Measurements from ENCODE around the gene SRGAP2B. TPM values are rescaled to one million over a fixed set of nuclear protein-coding genes. Genes with fewer than 3 reads are reported as not detected.
A peak's percentile ranks its signal among the peaks of the same experiment; 100 is the strongest.
"Not testable (repeated sequence)": the region's sequence is repeated elsewhere in the genome, so short reads cannot be mapped to it uniquely, and the experiment has no call there.

The SRGAP2B gene
- 10 to 100 TPM; 24.1 to 24.4 TPM for total RNA-seq

- H3K27me3 Mint-ChIP-seq; H3K36me3 Mint-ChIP-seq (ENCODE audit: low read depth); H3K27ac Mint-ChIP-seq; H3K4me3 Mint-ChIP-seq; H3K9me3 Mint-ChIP-seq; H3K4me1 Mint-ChIP-seq: not testable (repeated sequence)
- peak; percentile 85 for ATAC-seq (replicated peaks)
Measured at GRCh38 chr1:145095284-145096057, at the start of gene SRGAP2B, which contains the start of gene FAM72D. TSS of gene SRGAP2B (minus strand) at chr1:145095328. CDS start at chr1:145092901, 2,427 bp downstream. TSS of gene FAM72D (plus strand) at chr1:145095974. CDS start at chr1:145096848, 874 bp downstream.

DNA sequence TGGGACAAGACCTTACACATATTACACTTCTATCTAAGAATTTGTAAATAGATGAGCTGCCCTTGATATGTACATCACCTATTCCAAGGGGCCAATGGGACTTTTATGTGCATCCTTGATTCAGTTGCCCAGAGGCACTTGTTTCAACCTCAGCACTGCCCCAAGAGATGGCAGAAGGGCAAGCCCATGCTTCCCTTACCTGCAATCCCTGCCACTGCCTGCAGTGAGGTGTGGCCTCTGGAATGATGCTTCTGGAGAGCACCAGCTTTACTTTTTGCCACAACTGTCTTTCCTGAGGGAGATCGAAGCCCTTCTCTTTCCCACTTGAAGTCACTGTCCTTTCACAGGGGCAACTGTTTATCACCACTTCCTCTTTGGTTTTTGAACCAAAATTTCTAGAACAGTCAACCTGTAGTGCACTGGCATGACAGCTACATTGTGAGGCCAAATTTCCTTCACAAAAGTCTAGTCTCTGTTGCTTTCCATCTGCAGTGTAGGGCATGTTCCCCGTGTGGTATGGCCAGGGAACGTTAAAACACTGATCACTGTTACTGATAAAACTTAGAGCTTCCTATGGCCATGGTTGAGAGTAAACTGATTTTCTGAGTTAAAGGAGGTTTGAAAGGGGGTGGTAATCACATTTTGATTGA lies 49.3 kb upstream of the SRGAP2B start:
- H3K4me1 Mint-ChIP-seq; ATAC-seq (replicated peaks); H3K4me3 Mint-ChIP-seq; H3K36me3 Mint-ChIP-seq (ENCODE audit: low read depth); H3K27ac Mint-ChIP-seq; H3K9me3 Mint-ChIP-seq; H3K27me3 Mint-ChIP-seq: not testable (repeated sequence)

- H3K36me3 Mint-ChIP-seq (ENCODE audit: low read depth); H3K9me3 Mint-ChIP-seq; H3K27ac Mint-ChIP-seq; H3K27me3 Mint-ChIP-seq; H3K4me3 Mint-ChIP-seq; ATAC-seq (replicated peaks); H3K4me1 Mint-ChIP-seq: not testable (repeated sequence)
Measured at GRCh38 chr1:145140549-145140948, 45.4 kb upstream of the SRGAP2B start.

DNA sequence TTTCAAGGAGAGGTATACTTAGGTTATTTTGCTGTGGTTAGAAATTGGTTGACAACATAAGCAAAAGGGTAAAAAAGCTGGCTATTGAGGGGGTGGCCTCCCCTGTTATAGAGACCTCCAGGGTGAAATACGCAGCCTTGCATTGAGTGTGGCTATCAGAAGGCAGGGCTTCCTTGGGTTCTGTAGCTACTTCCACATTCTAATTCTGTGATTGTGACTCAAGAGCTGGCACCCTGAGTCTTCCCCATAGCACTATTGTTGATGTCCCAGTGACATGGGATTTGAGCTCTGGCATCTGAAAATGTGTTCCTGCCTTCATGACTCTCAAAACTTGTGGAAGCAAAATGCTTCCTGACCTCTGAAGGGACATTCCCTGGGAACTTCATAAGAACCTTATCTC lies 39.3 kb upstream of the SRGAP2B start:
- H3K27ac Mint-ChIP-seq; H3K27me3 Mint-ChIP-seq; H3K9me3 Mint-ChIP-seq; H3K4me1 Mint-ChIP-seq; H3K36me3 Mint-ChIP-seq (ENCODE audit: low read depth); ATAC-seq (replicated peaks); H3K4me3 Mint-ChIP-seq: not testable (repeated sequence)

GRCh38 chr1:145128697-145129469 lies 33.8 kb upstream of the SRGAP2B start:
- H3K36me3 Mint-ChIP-seq (ENCODE audit: low read depth); H3K9me3 Mint-ChIP-seq; H3K4me1 Mint-ChIP-seq; H3K4me3 Mint-ChIP-seq; H3K27ac Mint-ChIP-seq; H3K27me3 Mint-ChIP-seq; ATAC-seq (replicated peaks): not testable (repeated sequence)

DNA sequence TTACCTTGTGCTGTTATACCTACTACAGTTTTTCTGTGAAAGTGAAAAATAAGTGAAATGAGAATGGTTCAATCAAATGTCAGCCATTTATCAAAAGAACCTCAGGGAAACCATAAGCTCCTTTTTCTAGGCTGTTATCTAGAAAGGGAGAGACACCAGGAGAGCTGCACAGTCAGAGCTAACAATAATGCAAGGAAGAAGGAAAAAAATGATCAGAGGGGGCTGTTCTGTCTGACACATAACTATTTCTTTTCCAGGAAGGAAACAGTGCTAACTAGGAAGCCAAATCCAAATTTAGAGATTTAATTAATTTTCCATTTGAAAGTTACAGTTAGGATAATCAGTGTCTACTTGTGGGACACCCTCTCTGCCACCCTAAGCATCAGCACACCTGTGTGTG lies 32.0 kb upstream of the SRGAP2B start:
- not testable (repeated sequence) for H3K27me3 Mint-ChIP-seq; H3K27ac Mint-ChIP-seq; ATAC-seq (replicated peaks); H3K4me3 Mint-ChIP-seq; H3K9me3 Mint-ChIP-seq; H3K36me3 Mint-ChIP-seq (ENCODE audit: low read depth); H3K4me1 Mint-ChIP-seq

DNA sequence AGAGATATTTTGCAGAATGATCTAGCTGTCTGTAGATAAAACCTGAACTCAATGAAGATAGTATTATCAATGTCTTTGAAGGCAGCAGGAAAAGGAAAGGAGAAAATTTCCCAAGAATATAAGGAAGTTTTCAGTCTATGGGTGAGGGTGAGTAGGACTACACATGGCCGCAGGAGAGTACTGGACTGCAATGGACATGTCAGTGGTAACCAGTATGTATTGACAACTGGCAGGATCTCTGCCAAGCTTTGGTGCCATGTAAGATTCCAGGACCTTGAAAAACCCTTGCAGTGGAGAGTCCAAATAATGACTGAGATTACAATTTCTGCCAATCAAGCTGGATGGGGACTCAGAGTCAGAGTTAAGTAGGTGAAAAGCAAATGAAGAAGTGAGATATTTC lies 30.0 kb upstream of the SRGAP2B start:
- H3K4me1 Mint-ChIP-seq; H3K36me3 Mint-ChIP-seq (ENCODE audit: low read depth); H3K27ac Mint-ChIP-seq; H3K9me3 Mint-ChIP-seq; ATAC-seq (replicated peaks); H3K4me3 Mint-ChIP-seq; H3K27me3 Mint-ChIP-seq: not testable (repeated sequence)

DNA sequence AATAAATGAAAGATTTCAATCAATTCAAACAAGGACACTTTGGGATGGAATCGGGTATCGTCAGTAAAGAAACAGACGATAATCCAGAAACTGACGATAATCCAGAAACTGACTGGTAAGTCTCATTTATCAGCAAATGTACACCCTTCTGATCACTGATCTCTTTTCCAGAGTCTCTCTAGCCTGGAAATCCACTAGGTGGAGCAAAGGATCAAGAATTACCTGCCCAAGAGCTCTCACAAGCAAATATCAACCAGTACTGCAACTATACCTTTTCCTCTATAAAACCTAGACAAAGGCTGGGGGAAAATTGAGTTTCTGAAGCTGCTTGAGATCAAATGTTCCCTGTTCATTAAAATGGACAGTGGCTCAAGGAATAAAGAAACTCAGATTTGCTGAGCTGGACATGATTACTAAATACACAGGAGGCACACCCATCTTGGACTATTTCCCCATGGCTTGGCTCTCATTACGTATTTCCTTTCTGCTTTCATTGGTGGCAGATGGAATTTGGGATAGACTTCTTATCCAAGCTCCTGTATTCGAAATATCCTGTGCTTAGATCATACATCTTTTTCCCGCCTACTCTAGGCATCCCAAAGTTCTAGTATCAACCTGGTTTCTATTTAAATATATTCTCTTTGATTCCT lies 29.0 kb upstream of the SRGAP2B start:
- ATAC-seq (replicated peaks); H3K36me3 Mint-ChIP-seq (ENCODE audit: low read depth); H3K9me3 Mint-ChIP-seq: not testable (repeated sequence)

GRCh38 chr1:145123062-145123395 lies 27.9 kb upstream of the SRGAP2B start:
- ATAC-seq (replicated peaks); H3K9me3 Mint-ChIP-seq; H3K4me3 Mint-ChIP-seq; H3K27ac Mint-ChIP-seq; H3K27me3 Mint-ChIP-seq; H3K4me1 Mint-ChIP-seq; H3K36me3 Mint-ChIP-seq (ENCODE audit: low read depth): not testable (repeated sequence)

More for the DNA sequence above, 29.0 kb upstream of the SRGAP2B start:
- H3K27me3 Mint-ChIP-seq, H3K27ac Mint-ChIP-seq, H3K4me3 Mint-ChIP-seq, H3K4me1 Mint-ChIP-seq: not testable (repeated sequence)

- H3K27ac Mint-ChIP-seq; H3K4me1 Mint-ChIP-seq; H3K9me3 Mint-ChIP-seq; H3K27me3 Mint-ChIP-seq; H3K4me3 Mint-ChIP-seq; ATAC-seq (replicated peaks); H3K36me3 Mint-ChIP-seq (ENCODE audit: low read depth): not testable (repeated sequence)
Measured at GRCh38 chr1:145122344-145123061, 27.4 kb upstream of the SRGAP2B start.

DNA sequence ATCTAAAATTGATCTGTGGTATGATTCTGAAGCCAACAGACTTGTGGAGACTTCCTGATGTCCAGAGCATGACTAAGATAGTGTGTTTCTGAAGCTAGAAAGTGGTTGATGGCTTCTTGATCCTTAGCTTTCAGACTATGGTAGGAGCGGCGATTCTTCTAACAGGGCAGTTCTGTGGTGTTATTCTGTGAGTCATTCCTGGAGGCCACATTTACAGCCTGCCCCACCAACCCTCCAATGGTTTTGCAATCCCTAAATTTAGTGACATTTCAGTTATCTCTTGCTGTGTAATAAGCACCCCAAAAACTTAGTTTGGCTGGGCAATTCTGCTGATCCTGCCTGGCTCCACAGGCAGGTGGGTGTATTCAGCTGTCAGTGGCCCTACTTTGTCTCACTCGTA lies 24.7 kb upstream of the SRGAP2B start:
- not testable (repeated sequence) for H3K9me3 Mint-ChIP-seq; H3K4me3 Mint-ChIP-seq; ATAC-seq (replicated peaks); H3K36me3 Mint-ChIP-seq (ENCODE audit: low read depth); H3K27ac Mint-ChIP-seq; H3K27me3 Mint-ChIP-seq; H3K4me1 Mint-ChIP-seq

DNA sequence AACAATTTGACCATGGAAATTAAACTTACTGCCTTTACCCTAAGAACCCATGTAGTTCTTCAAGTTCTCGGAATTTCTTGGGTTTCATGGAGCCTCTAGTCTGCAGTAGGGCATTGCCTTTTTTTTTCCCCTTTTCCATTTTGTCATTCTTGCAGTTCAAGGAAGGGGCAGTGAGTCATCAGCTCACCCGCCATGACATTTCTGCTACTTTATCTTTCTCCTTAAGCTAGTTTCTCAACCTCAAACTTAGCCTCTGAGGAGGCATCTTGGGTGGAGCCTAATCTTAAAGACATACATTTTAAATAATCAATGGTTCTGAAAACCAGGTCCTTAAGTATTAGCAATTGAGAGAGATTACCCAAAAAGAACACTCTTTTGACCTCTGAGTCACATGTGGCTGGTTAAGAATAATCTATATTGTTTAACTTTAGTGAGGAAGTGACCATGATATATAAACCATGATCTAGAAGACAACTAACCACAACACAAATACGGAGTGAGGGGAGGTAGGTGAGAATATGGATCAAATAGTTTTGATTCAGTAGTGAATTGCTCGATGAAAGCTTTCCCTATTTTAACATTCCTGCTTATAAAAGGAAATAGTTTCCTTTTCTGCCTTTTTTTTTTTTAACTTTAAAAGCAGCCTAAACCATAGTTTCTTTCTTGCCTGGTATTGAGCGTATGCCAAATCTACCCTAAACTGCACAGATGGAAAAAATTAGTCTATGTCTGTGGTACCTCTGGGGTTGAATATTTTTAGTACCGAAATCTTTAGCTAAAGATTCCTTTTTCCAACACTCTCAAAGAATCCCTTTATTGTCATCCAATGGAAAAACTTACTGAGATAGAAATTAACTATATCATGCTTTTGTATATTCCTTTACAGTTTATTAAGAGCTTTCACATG lies 20.7 kb upstream of the SRGAP2B start:
- H3K4me3 Mint-ChIP-seq; H3K9me3 Mint-ChIP-seq; H3K27me3 Mint-ChIP-seq; H3K4me1 Mint-ChIP-seq; H3K27ac Mint-ChIP-seq; H3K36me3 Mint-ChIP-seq (ENCODE audit: low read depth): not testable (repeated sequence)
- peak; percentile 65 for ATAC-seq (replicated peaks)

GRCh38 chr1:145114560-145115057 lies 19.5 kb upstream of the SRGAP2B start:
- not testable (repeated sequence) for H3K36me3 Mint-ChIP-seq (ENCODE audit: low read depth)

More at GRCh38 chr1:145114560-145115057, 19.5 kb upstream of the SRGAP2B start:
- not testable (repeated sequence) for H3K27ac Mint-ChIP-seq; H3K9me3 Mint-ChIP-seq; H3K4me3 Mint-ChIP-seq; H3K27me3 Mint-ChIP-seq; H3K4me1 Mint-ChIP-seq; ATAC-seq (replicated peaks)
